Endodermal cell (in vitro differentiated cells): Measurements from ENCODE around the gene GCK. TPM values are rescaled to one million over a fixed set of nuclear protein-coding genes. Genes with fewer than 3 reads are reported as not detected.

Source experiments
- DNase-seq: peaks from one replicate; pipeline ENCODE4 v3.0.0-alpha.2; 2017
- H3K27ac ChIP-seq: 2 replicates; pipeline ENCODE4 v1.5.1; 2013; ENCODE audit warnings: mild to moderate bottlenecking, low read depth, low read length, moderate library complexity
- H3K27me3 ChIP-seq: 2 replicates; pipeline ENCODE4 v1.6.1; 2013; ENCODE audit warnings: mild to moderate bottlenecking, low read length, moderate library complexity; ENCODE audit not compliant: insufficient read depth, control insufficient read depth, poor library complexity, severe bottlenecking
- H3K36me3 ChIP-seq: 2 replicates; pipeline ENCODE4 v1.7.0; 2013; ENCODE audit warnings: mild to moderate bottlenecking, low read length, moderate library complexity; ENCODE audit not compliant: control insufficient read depth, insufficient read depth
- H3K4me1 ChIP-seq: one replicate; pipeline ENCODE4 v1.7.0; 2013; ENCODE audit warnings: low read length; ENCODE audit not compliant: control insufficient read depth, insufficient read depth
- H3K4me3 ChIP-seq: 2 replicates; pipeline ENCODE4 v1.5.1; 2013; ENCODE audit warnings: mild to moderate bottlenecking, low read length, moderate library complexity
- H3K9ac ChIP-seq: 2 replicates; pipeline ENCODE4 v1.6.1; 2013; ENCODE audit warnings: mild to moderate bottlenecking, low read length, moderate library complexity; ENCODE audit not compliant: poor library complexity, severe bottlenecking; ENCODE audit errors: extremely low read depth
- H3K9me3 ChIP-seq: 2 replicates; pipeline ENCODE4 v1.6.1; 2013; ENCODE audit warnings: mild to moderate bottlenecking, low read length, moderate library complexity; ENCODE audit not compliant: control insufficient read depth
- H3K27ac Mint-ChIP-seq: 2 replicates; pipeline ENCODE4 v1.8.0; 2020; ENCODE audit warnings: mixed read lengths
- H3K27me3 Mint-ChIP-seq: 2 replicates; pipeline ENCODE4 v1.8.0; 2021; ENCODE audit warnings: mild to moderate bottlenecking, mixed read lengths; ENCODE audit not compliant: insufficient read depth
- H3K36me3 Mint-ChIP-seq: 2 replicates; pipeline ENCODE4 v1.8.0; 2020; ENCODE audit warnings: low read depth, mixed read lengths
- H3K4me1 Mint-ChIP-seq: 2 replicates; pipeline ENCODE4 v1.8.0; 2020; ENCODE audit warnings: mixed read lengths
- H3K4me3 Mint-ChIP-seq: 2 replicates; pipeline ENCODE4 v1.8.0; 2020; ENCODE audit warnings: mild to moderate bottlenecking, moderate library complexity, mixed read lengths
- H3K9me3 Mint-ChIP-seq: 2 replicates; pipeline ENCODE4 v1.8.0; 2020; ENCODE audit warnings: mild to moderate bottlenecking, mixed read lengths
- CTCF ChIP-seq: fragments of 200-600 bp; sonication (generic); conservative IDR thresholded peaks from 2 replicates; pipeline ENCODE4 v1.5.0; 2021; ENCODE audit warnings: antibody characterized with exemption, mild to moderate bottlenecking
- WGBS, 2 experiments: methylation state at CpG; one replicate each; pipeline versions ENCODE4 v1.1.5 to v1.1.7; 2013; ENCODE audit warnings: missing lambda C conversion rate in 2 of 2, mixed read lengths in 1 of 2; ENCODE audit not compliant: insufficient coverage in 1 of 2, insufficient read length in 1 of 2; 5-methylcytosine and 5-hydroxymethylcytosine counted together
- total RNA-seq, 2 donors: library from RNA; stranded (reverse); fragmentation: NEBNext Ultra II Directional in 1 of 2; extraction: Animal tissue kit (Norgen Biotek cat#: 25700) in 1 of 2; gene quantifications; 2 replicates in 1 of 2; 3 replicates in 1 of 2; pipeline ENCODE4 v1.2.1, GENCODE V29; 2021

The GCK gene
- total RNA-seq, 2 donors from 2014 or later, result 0.29 to 0.48 TPM

GRCh38 chr7:44186736-44187135 lies 2.5 kb downstream of the GCK start:
- H3K9me3 Mint-ChIP-seq, result peaks cover 13% of the 10 kb centered on the region
- no peak overlapping the region for H3K27ac ChIP-seq
- no peak for TF ChIP-seq CTCF
- H3K36me3 Mint-ChIP-seq, result no peaks in the 10 kb centered on the region
- no peak overlapping the region for H3K4me3 Mint-ChIP-seq
- peaks cover 16% of the 10 kb centered on the region for H3K27me3 Mint-ChIP-seq
- H3K4me1 ChIP-seq, result peaks cover 2% of the 10 kb centered on the region
- H3K36me3 ChIP-seq, result no peaks in the 10 kb centered on the region
- WGBS, 2 experiments, result 83 to 88% methylated on average over 2 to 5 of the region's 5 CpGs
- H3K9me3 ChIP-seq, result peaks cover 7% of the 10 kb centered on the region
- H3K9ac ChIP-seq, result no peak overlapping the region
- H3K4me3 ChIP-seq, result no peak overlapping the region
- no peaks in the 10 kb centered on the region for H3K27me3 ChIP-seq
- no peak for DNase-seq
- peaks cover 7% of the 10 kb centered on the region for H3K4me1 Mint-ChIP-seq
- H3K27ac Mint-ChIP-seq, result no peak overlapping the region

GRCh38 chr7:44185729-44186128 lies 3.5 kb downstream of the GCK start:
- Histone ChIP-seq H3K27ac (no peak overlapping the region), H3K4me3 (no peak overlapping the region)
- H3K27me3 Mint-ChIP-seq, result peaks cover 19% of the 10 kb centered on the region

GRCh38 chr7:44184873-44185446 lies 4.3 kb downstream of the GCK start:
- H3K9ac ChIP-seq, result no peak overlapping the region
- Mint-ChIP-seq H3K36me3 (no peaks in the 10 kb centered on the region), H3K4me3 (no peak overlapping the region), H3K27ac (no peak overlapping the region), H3K27me3 (peaks cover 19% of the 10 kb centered on the region), H3K4me1 (peaks cover 7% of the 10 kb centered on the region), H3K9me3 (peaks cover 13% of the 10 kb centered on the region)
- H3K4me1 ChIP-seq, result peaks cover 2% of the 10 kb centered on the region
- no peaks in the 10 kb centered on the region for H3K27me3 ChIP-seq
- H3K27ac ChIP-seq, result no peak overlapping the region
- no peaks in the 10 kb centered on the region for H3K36me3 ChIP-seq
- WGBS, 2 experiments, result 89 to 100% methylated on average over 1 of the region's 2 CpGs
- H3K4me3 ChIP-seq, result no peak overlapping the region
- no peak for DNase-seq
- peaks cover 7% of the 10 kb centered on the region for H3K9me3 ChIP-seq
- no peak for TF ChIP-seq CTCF

More at GRCh38 chr7:44185729-44186128, 3.5 kb downstream of the GCK start:
- Mint-ChIP-seq H3K4me3 (no peak overlapping the region), H3K4me1 (peaks cover 7% of the 10 kb centered on the region), H3K9me3 (peaks cover 13% of the 10 kb centered on the region), H3K36me3 (no peaks in the 10 kb centered on the region), H3K27ac (no peak overlapping the region)
- Histone ChIP-seq H3K9ac (no peak overlapping the region), H3K9me3 (peaks cover 7% of the 10 kb centered on the region), H3K4me1 (peaks cover 2% of the 10 kb centered on the region), H3K27me3 (no peaks in the 10 kb centered on the region), H3K36me3 (no peaks in the 10 kb centered on the region)
- WGBS, 2 experiments, result 80 to 94% methylated on average over 1 to 5 of the region's 5 CpGs
- TF ChIP-seq CTCF, result no peak
- no peak for DNase-seq
